ENCODE data around the gene ZNF133. TPM values are rescaled to one million over a fixed set of nuclear protein-coding genes. Genes with fewer than 3 reads are reported as not detected.

The ZNF133 gene
- total and polyA plus RNA-seq, 8 donors, result 10.4 to 38.3 (median 31.8) TPM

DNA sequence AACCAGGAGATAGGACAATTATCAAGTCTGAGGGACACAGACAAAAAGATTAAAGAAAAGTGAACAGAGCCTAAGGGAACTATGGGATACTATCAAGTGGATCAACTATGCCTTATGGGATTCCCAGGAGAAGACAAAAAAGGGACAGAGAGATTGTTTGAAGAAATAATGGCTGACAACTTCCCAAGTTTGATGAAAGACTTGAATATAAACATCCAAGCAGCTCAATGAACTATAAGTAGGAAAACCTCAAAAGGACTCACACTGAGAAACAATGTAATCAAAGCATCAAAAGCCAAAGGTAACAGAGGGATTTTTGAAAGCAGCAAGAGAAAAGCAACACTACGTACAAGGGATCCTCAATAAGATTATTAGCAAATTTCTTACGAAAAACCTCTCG is 11.0 kb downstream of the ZNF133 start:
- Histone ChIP-seq H3K4me1 (no peaks in the 10 kb centered on the region), H3K27ac (no peak overlapping the region), H3K27me3 (no peaks in the 10 kb centered on the region), H3K36me3 (peaks cover 0 to 11% of the 10 kb centered on the region in 2 donors), H3K4me3 (no peak overlapping the region), H3K9me3 (no peaks in the 10 kb centered on the region)
- no peak for DNase-seq
- TF ChIP-seq, protein P1, sequence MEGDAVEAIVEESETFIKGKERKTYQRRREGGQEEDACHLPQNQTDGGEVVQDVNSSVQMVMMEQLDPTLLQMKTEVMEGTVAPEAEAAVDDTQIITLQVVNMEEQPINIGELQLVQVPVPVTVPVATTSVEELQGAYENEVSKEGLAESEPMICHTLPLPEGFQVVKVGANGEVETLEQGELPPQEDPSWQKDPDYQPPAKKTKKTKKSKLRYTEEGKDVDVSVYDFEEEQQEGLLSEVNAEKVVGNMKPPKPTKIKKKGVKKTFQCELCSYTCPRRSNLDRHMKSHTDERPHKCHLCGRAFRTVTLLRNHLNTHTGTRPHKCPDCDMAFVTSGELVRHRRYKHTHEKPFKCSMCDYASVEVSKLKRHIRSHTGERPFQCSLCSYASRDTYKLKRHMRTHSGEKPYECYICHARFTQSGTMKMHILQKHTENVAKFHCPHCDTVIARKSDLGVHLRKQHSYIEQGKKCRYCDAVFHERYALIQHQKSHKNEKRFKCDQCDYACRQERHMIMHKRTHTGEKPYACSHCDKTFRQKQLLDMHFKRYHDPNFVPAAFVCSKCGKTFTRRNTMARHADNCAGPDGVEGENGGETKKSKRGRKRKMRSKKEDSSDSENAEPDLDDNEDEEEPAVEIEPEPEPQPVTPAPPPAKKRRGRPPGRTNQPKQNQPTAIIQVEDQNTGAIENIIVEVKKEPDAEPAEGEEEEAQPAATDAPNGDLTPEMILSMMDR (IDR thresholded peaks at IDR 0.05), result no peak
- intact Hi-C loops (cut with DNase I), result no loop called here
- ATAC-seq, result no peak

DNA sequence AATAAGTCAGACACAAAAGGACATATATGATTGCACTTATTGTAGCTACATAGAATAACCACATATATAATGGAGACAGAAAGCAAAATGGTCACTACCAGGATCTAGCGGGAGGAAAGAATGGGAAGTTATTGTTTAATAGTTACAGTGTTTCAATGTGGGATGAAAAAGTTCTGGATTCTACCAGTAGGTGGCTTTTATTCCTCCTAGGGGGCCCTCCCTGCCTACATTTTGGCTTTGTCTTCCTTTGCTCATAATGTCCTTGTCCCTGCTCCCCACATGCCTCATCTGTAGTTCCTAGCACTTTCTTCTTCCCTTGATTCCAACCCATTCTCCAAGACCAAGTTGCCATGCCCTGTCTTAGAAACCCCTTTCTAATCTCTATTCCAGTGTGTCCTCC is 16.3 kb downstream of the ZNF133 start:
- no peak for ATAC-seq

DNA sequence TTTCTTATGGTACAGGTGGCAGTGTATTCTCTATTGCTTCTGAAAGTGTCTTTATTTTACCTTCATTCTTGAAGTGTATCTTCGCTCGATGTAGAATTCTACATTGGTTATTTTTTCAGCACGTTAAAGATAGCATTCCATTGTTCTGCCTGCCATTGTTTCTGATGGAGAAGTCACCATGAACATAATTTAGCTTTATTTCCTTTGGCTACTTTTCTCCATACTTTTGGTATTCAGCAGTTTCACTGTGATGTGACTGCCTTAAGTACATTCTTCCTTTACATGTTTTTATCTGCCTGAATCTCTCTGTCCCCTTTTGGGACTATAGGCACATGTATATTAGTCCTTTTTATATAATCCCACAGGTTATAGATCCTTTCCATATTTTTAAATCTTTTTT is 19.0 kb downstream of the ZNF133 start:
- Histone ChIP-seq H3K4me3 (no peak overlapping the region), H3K4me1 (no peaks in the 10 kb centered on the region), H3K27ac (no peak overlapping the region), H3K9me3 (no peaks in the 10 kb centered on the region), H3K36me3 (peaks cover 0 to 16% of the 10 kb centered on the region in 2 donors), H3K27me3 (no peaks in the 10 kb centered on the region)
- intact Hi-C loops (cut with DNase I), result no loop called here
- DNase-seq, result no peak
- TF ChIP-seq, protein P1 (IDR thresholded peaks at IDR 0.05), result no peak
- ATAC-seq, result no peak

More for the DNA sequence above, 16.3 kb downstream of the ZNF133 start:
- Histone ChIP-seq H3K27ac (no peak overlapping the region), H3K27me3 (no peaks in the 10 kb centered on the region), H3K4me1 (no peaks in the 10 kb centered on the region), H3K36me3 (peaks cover 0 to 16% of the 10 kb centered on the region in 2 donors), H3K9me3 (no peaks in the 10 kb centered on the region), H3K4me3 (no peak overlapping the region)
- intact Hi-C loops (cut with DNase I), result no loop called here
- TF ChIP-seq, protein P1 (IDR thresholded peaks at IDR 0.05), result no peak
- no peak for DNase-seq

DNA sequence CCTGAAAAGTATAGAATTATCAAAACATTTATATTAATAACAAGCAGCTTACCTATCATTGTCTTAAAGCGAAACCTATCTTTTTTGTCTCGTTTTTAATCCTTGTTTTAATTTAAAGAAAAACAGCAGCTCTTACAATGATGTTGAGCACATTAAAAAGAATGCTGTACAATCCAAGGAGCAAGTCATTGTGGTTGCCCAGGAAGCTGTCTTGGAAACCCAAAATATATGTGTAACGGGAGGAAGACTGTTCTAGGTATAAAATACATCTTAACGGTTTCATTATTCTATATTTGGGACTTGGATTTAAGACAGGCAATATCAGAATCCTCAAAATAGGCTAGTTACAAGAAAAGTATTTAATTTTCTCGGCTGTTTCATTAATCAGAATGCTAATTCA is 21.7 kb downstream of the ZNF133 start:
- ATAC-seq (no peak), DNase-seq (no peak)
- H3K4me1 ChIP-seq, result no peaks in the 10 kb centered on the region
- TF ChIP-seq, protein P1 (IDR thresholded peaks at IDR 0.05), result no peak
- H3K27ac ChIP-seq, result no peak overlapping the region
- intact Hi-C loops (cut with DNase I), result no loop called here
- H3K4me3 ChIP-seq, result no peak overlapping the region
- H3K9me3 ChIP-seq, result no peaks in the 10 kb centered on the region
- H3K27me3 ChIP-seq, result no peaks in the 10 kb centered on the region
- peaks cover 0 to 24% of the 10 kb centered on the region in 2 donors for H3K36me3 ChIP-seq

DNA sequence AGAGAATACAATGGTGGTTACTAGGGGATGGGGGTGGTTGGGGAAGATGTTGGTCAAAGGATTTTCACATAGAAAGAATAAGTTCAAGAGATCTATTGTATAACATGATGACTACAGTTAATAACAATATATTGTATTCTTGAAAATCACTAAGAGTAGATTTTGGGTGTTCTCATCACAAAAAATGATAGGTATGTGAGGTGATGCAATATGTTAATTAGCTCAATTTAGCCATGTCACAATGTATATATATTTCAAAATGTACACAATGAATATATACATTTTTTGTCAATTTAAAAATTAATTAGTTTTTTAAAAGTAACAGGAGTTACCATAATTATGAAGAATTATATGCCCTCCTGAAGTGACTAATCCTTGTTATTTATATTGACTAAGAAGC is 22.3 kb downstream of the ZNF133 start:
- Histone ChIP-seq H3K27me3 (no peaks in the 10 kb centered on the region), H3K36me3 (peaks cover 0 to 29% of the 10 kb centered on the region in 2 donors), H3K4me3 (no peak overlapping the region), H3K27ac (no peak overlapping the region), H3K4me1 (no peaks in the 10 kb centered on the region), H3K9me3 (no peaks in the 10 kb centered on the region)
- DNase-seq (no peak), ATAC-seq (no peak)
- intact Hi-C loops (cut with DNase I), result no loop called here
- TF ChIP-seq, protein P1 (IDR thresholded peaks at IDR 0.05), result no peak
